Mucosa of descending colon (tissue), 3 donors: Measurements from ENCODE around the gene ADD1. TPM values are rescaled to one million over a fixed set of nuclear protein-coding genes. Genes with fewer than 3 reads are reported as not detected.

ENCODE experiments used
- ATAC-seq: fragments of 200-7000 bp; cut with Tn5 transposase; one replicate; pipeline ENCODE4 v1.9.1; 2020; ENCODE audit warnings: mild to moderate bottlenecking, moderate library complexity
- DNase-seq, 3 donors: peaks; one replicate each; pipeline ENCODE4 v3.0.0-alpha.2; 2020
- H3K36me3 ChIP-seq: fragments of 200-600 bp; one replicate; pipeline ENCODE4 v1.8.0; 2021; ENCODE audit warnings: low read depth, mild to moderate bottlenecking
- H3K4me1 ChIP-seq: fragments of 200-600 bp; one replicate; pipeline ENCODE4 v1.8.0; 2021; ENCODE audit warnings: low read depth, mild to moderate bottlenecking
- H3K4me3 ChIP-seq: fragments of 200-600 bp; one replicate; pipeline ENCODE4 v1.8.0; 2021; ENCODE audit warnings: mild to moderate bottlenecking
- H3K9me3 ChIP-seq: fragments of 200-600 bp; one replicate; pipeline ENCODE4 v1.8.0; 2021; ENCODE audit warnings: mild to moderate bottlenecking
- intact Hi-C, 2 donors: fragments of 100-400 bp; cut with DNase I in 1 of 2; cut with micrococcal nuclease in 1 of 2; formaldehyde crosslinking; loops; one replicate each; pipeline versions ENCODE4 v1.11.0 to v1.11.1; 2022; cut with DNase I, micrococcal nuclease
- total RNA-seq, 3 donors: library from RNA; stranded (reverse); fragmentation: NEBNext Ultra II Directional in 2 of 3; extraction: Animal tissue kit (Norgen Biotek cat#: 25700) in 2 of 3; gene quantifications; one replicate each; pipeline versions ENCODE4 v1.2.1 to v1.2.4, GENCODE V29; 2021 to 2023
- TF ChIP-seq, protein P1 (sequence below): fragments of 200-600 bp; IDR thresholded peaks from one replicate; pipeline ENCODE4 v1.8.0; 2022; ENCODE audit warnings: antibody characterized with exemption, mild to moderate bottlenecking
- donor health status: DM: no; HTN: no; CAD: no; lungs with moderate emphysema.
- donor health status: DM: no; HTN: no; CAD: no.
- donor health status: DM: no; HTN: yes; CAD: no.

The ADD1 gene
- total RNA-seq, 3 donors from 2014 or later = 201 to 373 (median 261) TPM

GRCh38 chr4:2879026-2879425 is 35.4 kb downstream of the ADD1 start:
- TF ChIP-seq, protein P1, sequence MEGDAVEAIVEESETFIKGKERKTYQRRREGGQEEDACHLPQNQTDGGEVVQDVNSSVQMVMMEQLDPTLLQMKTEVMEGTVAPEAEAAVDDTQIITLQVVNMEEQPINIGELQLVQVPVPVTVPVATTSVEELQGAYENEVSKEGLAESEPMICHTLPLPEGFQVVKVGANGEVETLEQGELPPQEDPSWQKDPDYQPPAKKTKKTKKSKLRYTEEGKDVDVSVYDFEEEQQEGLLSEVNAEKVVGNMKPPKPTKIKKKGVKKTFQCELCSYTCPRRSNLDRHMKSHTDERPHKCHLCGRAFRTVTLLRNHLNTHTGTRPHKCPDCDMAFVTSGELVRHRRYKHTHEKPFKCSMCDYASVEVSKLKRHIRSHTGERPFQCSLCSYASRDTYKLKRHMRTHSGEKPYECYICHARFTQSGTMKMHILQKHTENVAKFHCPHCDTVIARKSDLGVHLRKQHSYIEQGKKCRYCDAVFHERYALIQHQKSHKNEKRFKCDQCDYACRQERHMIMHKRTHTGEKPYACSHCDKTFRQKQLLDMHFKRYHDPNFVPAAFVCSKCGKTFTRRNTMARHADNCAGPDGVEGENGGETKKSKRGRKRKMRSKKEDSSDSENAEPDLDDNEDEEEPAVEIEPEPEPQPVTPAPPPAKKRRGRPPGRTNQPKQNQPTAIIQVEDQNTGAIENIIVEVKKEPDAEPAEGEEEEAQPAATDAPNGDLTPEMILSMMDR = no peak
- no peak for DNase-seq
- intact Hi-C loops = no loop called here
- Histone ChIP-seq H3K4me3 (no peak overlapping the region), H3K36me3 (no peaks in the 10 kb centered on the region), H3K9me3 (no peaks in the 10 kb centered on the region), H3K4me1 (peaks cover 12% of the 10 kb centered on the region)
- no peak for ATAC-seq

DNA sequence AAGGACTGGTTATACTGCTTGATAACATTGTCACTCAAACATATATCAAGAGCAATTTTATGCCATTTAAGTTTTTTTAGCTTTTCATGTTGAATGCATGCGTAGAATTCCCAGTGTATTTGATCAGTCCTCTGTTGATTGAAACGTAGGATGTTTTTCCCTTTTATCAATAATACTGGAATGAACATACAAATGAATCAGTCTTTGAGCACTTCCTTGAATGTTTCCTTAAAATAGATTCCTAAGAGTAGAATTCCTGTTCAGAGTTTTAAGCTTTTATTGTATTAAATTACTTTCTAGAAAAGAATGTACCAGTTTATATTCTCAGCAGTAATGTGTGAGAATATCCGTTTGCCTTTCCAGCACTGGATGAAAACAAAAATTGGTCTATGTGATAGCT is 37.8 kb downstream of the ADD1 start:
- DNase-seq (no peak), ATAC-seq (no peak)
- no peak overlapping the region for H3K4me3 ChIP-seq
- no peaks in the 10 kb centered on the region for H3K36me3 ChIP-seq
- H3K4me1 ChIP-seq = no peaks in the 10 kb centered on the region
- H3K9me3 ChIP-seq = no peaks in the 10 kb centered on the region
- intact Hi-C loops = no loop called here
- TF ChIP-seq, protein P1 = no peak

GRCh38 chr4:2882341-2882740 is 38.7 kb downstream of the ADD1 start:
- intact Hi-C loops = no loop called here
- Histone ChIP-seq H3K4me3 (no peak overlapping the region), H3K9me3 (no peaks in the 10 kb centered on the region), H3K36me3 (no peaks in the 10 kb centered on the region), H3K4me1 (no peaks in the 10 kb centered on the region)
- TF ChIP-seq, protein P1 = no peak
- DNase-seq (no peak), ATAC-seq (no peak)

GRCh38 chr4:2886161-2886560 is 42.5 kb downstream of the ADD1 start:
- intact Hi-C loops = no loop called here
- TF ChIP-seq, protein P1 = no peak
- no peaks in the 10 kb centered on the region for H3K9me3 ChIP-seq
- ATAC-seq (no peak), DNase-seq (no peak)
- H3K4me1 ChIP-seq = peaks cover 2% of the 10 kb centered on the region
- H3K4me3 ChIP-seq = no peak overlapping the region
- H3K36me3 ChIP-seq = no peaks in the 10 kb centered on the region

DNA sequence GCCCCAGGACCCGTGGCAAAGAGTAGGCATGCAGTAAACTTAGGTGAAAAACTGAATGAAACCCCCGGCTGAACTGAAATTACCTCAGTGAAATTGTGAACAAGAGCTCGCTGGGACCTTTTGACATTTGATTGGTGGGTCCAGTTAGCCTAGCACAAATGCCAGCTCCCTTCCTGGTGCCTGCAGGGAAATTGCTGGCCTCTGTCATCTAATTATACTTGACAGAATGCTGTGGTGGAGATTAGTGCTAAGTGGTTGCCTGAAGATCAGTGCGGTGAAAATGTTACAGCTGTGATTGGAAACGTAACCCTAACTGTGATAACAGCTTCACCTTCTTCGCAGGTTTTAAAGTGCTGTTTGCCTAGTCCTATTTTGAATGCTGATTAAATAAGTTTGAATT is 43.0 kb downstream of the ADD1 start:
- ATAC-seq (no peak), DNase-seq (no peak)
- TF ChIP-seq, protein P1 = no peak
- intact Hi-C loops = no loop called here
- H3K4me3 ChIP-seq = no peak overlapping the region
- no peaks in the 10 kb centered on the region for H3K9me3 ChIP-seq
- H3K36me3 ChIP-seq = no peaks in the 10 kb centered on the region
- peaks cover 2% of the 10 kb centered on the region for H3K4me1 ChIP-seq

DNA sequence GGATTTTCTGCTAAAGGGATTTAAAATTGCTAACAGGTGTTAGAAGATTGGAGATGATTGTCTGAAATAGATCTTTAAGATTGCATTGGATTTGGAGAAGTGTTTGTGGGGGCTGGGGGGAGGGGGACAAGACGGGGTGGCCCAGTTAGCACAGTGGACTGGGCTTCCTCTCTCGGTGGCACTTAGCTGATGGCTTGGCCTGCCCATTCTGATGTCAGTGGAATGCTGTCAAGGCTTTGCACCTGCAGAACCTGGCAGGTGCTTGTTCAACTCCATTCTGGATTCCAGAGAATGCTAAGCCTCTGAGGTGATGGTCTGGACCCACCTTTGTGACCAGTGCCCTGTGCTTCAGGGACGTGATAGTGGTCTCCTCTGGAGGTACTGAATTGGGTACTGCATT is 43.7 kb downstream of the ADD1 start:
- TF ChIP-seq, protein P1 = no peak
- Histone ChIP-seq H3K4me3 (no peak overlapping the region), H3K9me3 (no peaks in the 10 kb centered on the region), H3K4me1 (peaks cover 2% of the 10 kb centered on the region), H3K36me3 (no peaks in the 10 kb centered on the region)
- ATAC-seq (no peak), DNase-seq (no peak)
- intact Hi-C loops = no loop called here
